Stimulated activated CD4-positive, alpha-beta T cell treated with anti-CD3 and anti-CD28 coated beads, Interleukin-2, amount 100 ng/mL, for 4 hours (primary cell): ENCODE measurements around the gene APOL4.
"Not testable (repeated sequence)": the region's sequence is repeated elsewhere in the genome, so short reads cannot be mapped to it uniquely, and the experiment has no call there.

Experiments used
- DNase-seq: peaks from one replicate; pipeline ENCODE4 v3.0.0-alpha.2; 2020; ENCODE audit warnings: low read depth

Gene APOL4

DNA sequence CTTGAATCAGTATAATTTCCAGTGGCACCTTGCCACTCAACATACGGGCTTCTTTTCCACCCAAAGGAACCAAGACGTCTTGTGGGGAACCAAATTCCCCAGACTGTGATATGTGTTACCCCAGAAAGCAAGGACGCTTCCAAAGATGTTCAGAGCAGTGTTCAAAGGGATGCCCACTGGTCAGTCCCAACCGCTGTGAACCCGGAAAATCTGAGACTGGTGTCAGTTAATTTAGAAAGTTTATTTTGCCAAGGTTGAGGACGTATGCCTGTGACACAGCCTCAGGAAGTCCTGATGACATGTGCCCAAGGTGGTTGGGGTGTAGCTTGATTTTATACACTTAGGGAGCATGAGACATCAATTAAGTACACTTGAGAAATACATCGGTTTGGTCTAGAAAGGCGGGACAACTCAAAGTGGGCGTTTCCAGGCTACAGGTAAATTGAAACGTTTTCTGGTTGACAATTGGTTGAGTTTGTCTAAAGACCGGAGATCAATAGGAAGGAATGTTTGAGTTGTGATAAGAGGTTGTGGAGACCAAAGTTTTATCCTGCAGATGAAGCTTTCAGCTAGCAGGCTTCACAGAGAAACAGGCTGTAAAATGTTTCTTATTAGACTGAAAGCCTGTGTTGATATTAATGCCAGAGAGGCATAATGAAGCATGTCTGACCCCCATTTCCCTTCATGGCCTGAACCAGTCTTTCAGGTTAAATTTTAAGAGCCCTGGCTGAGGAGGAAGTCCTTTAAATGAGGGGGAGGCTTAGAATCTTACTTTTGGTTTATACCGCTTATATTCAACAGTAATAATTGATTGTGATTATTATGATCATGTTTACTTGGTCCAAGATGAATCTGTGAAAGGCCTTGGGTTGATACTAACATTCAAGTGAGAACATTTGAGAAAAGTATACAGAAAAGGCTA lies 47.8 kb downstream of the APOL4 start:
- no peak for DNase-seq

- DNase-seq, result not testable (repeated sequence)
These were observed 48.8 kb downstream of the APOL4 start for GRCh38 chr22:36152821-36153220.

- no peak for DNase-seq
These were observed 49.5 kb downstream of the APOL4 start for GRCh38 chr22:36152088-36152487.

GRCh38 chr22:36151006-36151595 lies 50.5 kb downstream of the APOL4 start:
- DNase-seq, result no peak

DNA sequence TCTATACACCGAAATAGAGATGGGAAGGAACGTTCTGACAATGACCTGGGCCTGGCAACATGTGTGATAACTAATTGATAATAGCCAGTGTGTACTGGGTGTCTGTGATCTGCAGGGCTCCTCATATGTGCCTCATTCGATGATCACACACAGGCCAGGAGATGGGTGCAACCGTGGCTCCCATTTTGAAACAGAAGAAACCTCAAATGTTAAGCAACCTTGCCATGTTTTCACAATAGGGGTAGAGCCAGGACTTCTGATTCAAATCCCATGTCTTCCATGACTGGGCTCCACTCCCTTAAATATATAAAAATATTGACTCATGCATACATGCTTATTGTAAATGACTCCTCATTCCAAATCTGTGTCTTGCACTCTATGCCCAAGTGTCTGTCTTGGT lies 52.2 kb downstream of the APOL4 start:
- no peak for DNase-seq

DNA sequence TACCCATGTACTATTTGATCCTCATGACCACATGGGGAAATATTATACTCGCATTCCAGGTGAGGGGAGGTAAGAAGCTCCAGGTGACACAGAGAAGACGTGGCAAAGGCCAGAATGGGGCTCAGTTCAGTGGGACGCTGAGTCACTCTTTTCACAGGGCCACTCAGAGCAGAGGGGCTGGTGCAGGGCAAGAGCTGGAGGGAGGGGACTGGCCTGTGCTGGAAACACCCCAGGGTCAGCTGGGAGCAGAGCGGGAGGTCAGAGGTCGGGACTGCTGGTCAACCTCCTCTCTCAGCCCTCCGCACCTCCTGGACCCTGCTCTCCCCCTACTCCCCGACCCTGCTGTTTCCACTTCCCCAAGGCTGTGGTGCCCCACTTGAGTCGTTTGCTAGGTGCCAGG lies 53.2 kb downstream of the APOL4 start:
- DNase-seq, result no peak

DNA sequence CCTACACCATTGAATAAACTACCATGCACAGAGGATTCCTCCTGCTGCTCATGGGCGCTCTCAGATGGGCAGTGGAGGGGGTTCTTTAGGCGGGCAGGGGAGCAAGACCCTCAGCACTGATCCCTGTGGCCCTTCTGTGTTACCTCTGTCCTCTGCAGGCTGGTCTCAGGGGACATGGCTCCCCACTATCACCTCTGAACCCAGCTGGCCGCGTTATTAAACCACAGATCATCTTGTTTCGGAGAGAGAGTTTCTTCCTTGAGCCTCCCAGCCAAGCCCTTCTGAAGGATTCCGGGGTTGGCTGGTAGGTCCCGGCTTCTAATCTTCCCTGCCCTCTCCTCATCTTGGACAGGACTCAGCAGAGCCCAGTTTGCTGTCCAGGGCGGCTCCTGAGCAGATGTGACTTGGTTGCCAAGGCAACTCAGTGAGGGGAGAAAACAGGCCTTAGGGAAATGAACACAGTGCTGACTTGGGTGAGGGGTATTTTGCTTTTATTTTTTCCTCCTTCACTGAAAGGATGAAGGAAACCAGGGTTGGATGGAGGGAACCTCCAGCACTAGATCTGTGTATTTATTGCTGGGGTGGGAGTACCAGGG lies 54.3 kb downstream of the APOL4 start:
- no peak for DNase-seq

GRCh38 chr22:36145881-36146280 lies 55.7 kb downstream of the APOL4 start:
- DNase-seq, result no peak

GRCh38 chr22:36144886-36145541 lies 56.6 kb downstream of the APOL4 start:
- DNase-seq, result no peak

- DNase-seq, result no peak
These were observed 57.7 kb downstream of the APOL4 start for GRCh38 chr22:36143956-36144355.

DNA sequence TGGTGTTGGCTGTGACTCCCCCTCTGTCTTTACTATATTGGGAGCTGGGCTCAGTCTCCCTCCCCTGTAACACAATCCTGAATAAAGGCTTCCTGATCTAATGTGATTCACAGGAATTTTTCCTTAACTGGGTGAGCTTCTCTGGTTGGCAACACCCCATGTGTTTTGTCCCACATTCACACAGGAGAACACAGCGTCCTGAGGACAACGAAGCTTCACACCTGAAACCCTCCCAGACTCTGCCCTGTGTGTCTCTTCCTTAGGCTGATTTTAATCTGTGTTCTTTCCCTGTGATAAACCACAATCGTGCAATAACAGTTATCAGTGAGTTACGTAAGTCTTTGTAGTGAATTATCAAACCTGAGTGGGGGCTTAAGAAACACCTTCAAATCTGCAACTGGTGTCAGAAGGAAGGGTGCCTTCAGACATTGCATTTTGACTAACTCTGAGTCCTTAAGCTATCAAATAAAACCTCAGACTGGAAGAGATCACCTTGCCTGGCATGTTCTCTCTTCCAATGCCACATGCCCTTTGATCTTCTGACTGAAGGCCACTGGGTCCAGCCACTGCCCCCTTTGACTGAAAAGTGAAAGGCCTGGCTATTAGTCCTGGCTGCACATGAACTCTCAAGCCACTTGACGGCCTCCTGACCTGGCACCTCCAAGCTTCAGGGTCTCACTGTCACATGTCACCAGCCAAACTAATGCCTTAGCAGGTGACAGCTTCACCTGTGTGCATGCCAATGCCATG lies 58.4 kb downstream of the APOL4 start:
- DNase-seq, result no peak

DNA sequence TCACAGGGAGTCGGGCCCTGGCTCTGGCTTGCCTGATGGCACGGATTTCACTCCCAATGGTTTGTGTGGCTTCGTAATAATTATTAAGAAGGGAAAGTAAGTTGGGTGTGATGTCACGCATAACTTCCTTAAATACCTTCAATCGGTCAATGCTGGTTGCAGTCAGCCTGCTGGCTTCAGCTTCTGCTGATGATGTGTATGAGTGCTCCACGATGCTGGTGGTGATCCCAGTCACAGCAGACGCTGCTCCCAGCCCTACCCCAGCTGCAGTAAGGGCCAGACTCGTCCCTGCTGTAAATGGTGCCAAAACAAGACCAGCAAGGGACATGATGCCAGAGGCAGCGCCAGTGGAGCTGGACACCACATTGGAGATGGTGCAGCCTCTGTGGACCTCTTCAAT lies 60.1 kb downstream of the APOL4 start:
- no peak for DNase-seq
